ENCODE results near the gene PICK1. TPM values are rescaled to one million over a fixed set of nuclear protein-coding genes. Genes with fewer than 3 reads are reported as not detected.
"Not testable (repeated sequence)": the region's sequence is repeated elsewhere in the genome, so short reads cannot be mapped to it uniquely, and the experiment has no call there.

PICK1 gene
- total and polyA plus RNA-seq, 2 experiments from 2014 or later, result 8.4 to 14.4 TPM

GRCh38 chr22:38077096-38077495 lies 19.9 kb downstream of the PICK1 start:
- no peaks in the 10 kb centered on the region for H3K27me3 ChIP-seq (replicated peaks; ENCODE audit: insufficient read depth)
- no peaks in the 10 kb centered on the region for H3K9me2 ChIP-seq (ENCODE audit: insufficient read depth)
- no peaks in the 10 kb centered on the region for H3K36me3 ChIP-seq (ENCODE audit: low read depth)
- H3K9ac ChIP-seq, result no peak overlapping the region
- H3K79me2 ChIP-seq (ENCODE audit: insufficient read depth), result no peaks in the 10 kb centered on the region
- no peaks in the 10 kb centered on the region for H3F3A ChIP-seq (ENCODE audit: insufficient read depth)
- in situ Hi-C loops (cut with MboI), result no loop called here
- H3K4me2 ChIP-seq (ENCODE audit: unreplicated experiment), result no peak overlapping the region
- no peaks in the 10 kb centered on the region for H3K9me3 ChIP-seq (ENCODE audit: low read depth)
- H2AFZ ChIP-seq, result no peak overlapping the region
- no peak for DNase-seq
- no peak for TF ChIP-seq EZH2phosphoT487 (IDR thresholded peaks at IDR 0.05; ENCODE audit: insufficient read depth, low read depth)
- no peak overlapping the region for H3K4me3 ChIP-seq
- 91 to 93% methylated on average over 12 of the region's 12 CpGs for WGBS, 2 experiments (ENCODE audit: low coverage in 1 of 2, low lambda C conversion rate in 2 of 2, missing lambda C conversion rate in 2 of 2)
- H3K4me1 ChIP-seq (ENCODE audit: insufficient read depth), result no peaks in the 10 kb centered on the region
- no peaks in the 10 kb centered on the region for H4K20me1 ChIP-seq (ENCODE audit: insufficient read depth)
- H3K27ac ChIP-seq, result no peak overlapping the region

GRCh38 chr22:38077595-38077994 lies 20.4 kb downstream of the PICK1 start:
- TF ChIP-seq EZH2 (IDR thresholded peaks at IDR 0.05; ENCODE audit: insufficient read depth, poor library complexity, severe bottlenecking) (no peak), EZH2phosphoT487 (IDR thresholded peaks at IDR 0.05; ENCODE audit: insufficient read depth, low read depth) (no peak)
- Histone ChIP-seq H3K36me3 (ENCODE audit: low read depth) (no peaks in the 10 kb centered on the region), H3K27ac (no peak overlapping the region), H4K20me1 (ENCODE audit: insufficient read depth) (no peaks in the 10 kb centered on the region), H3K4me3 (no peak overlapping the region), H3K27me3 (replicated peaks; ENCODE audit: insufficient read depth) (no peaks in the 10 kb centered on the region), H3K4me2 (ENCODE audit: unreplicated experiment) (no peak overlapping the region), H3K79me2 (ENCODE audit: insufficient read depth) (no peaks in the 10 kb centered on the region), H3K4me1 (ENCODE audit: insufficient read depth) (no peaks in the 10 kb centered on the region), H3F3A (ENCODE audit: insufficient read depth) (no peaks in the 10 kb centered on the region), H3K9me2 (ENCODE audit: insufficient read depth) (no peaks in the 10 kb centered on the region), H3K9ac (no peak overlapping the region), H3K9me3 (ENCODE audit: low read depth) (no peaks in the 10 kb centered on the region), H2AFZ (no peak overlapping the region)
- no peak for DNase-seq
- 69 to 74% methylated on average over 8 to 14 of the region's 14 CpGs for WGBS, 2 experiments (ENCODE audit: low coverage in 1 of 2, low lambda C conversion rate in 2 of 2, missing lambda C conversion rate in 2 of 2)
- in situ Hi-C loops (cut with MboI), result no loop called here

GRCh38 chr22:38078046-38078840 lies 21.0 kb downstream of the PICK1 start:
- Histone ChIP-seq H3K4me2 (ENCODE audit: unreplicated experiment) (no peak overlapping the region), H3K36me3 (ENCODE audit: low read depth) (no peaks in the 10 kb centered on the region), H3F3A (ENCODE audit: insufficient read depth) (no peaks in the 10 kb centered on the region), H3K4me1 (ENCODE audit: insufficient read depth) (no peaks in the 10 kb centered on the region), H2AFZ (no peak overlapping the region), H3K9me2 (ENCODE audit: insufficient read depth) (no peaks in the 10 kb centered on the region), H3K27me3 (replicated peaks; ENCODE audit: insufficient read depth) (no peaks in the 10 kb centered on the region), H3K79me2 (ENCODE audit: insufficient read depth) (no peaks in the 10 kb centered on the region), H3K27ac (no peak overlapping the region), H4K20me1 (ENCODE audit: insufficient read depth) (no peaks in the 10 kb centered on the region), H3K4me3 (no peak overlapping the region), H3K9ac (no peak overlapping the region), H3K9me3 (ENCODE audit: low read depth) (no peaks in the 10 kb centered on the region)
- no peak for DNase-seq
- TF ChIP-seq EZH2 (IDR thresholded peaks at IDR 0.05; ENCODE audit: insufficient read depth, poor library complexity, severe bottlenecking) (no peak), EZH2phosphoT487 (IDR thresholded peaks at IDR 0.05; ENCODE audit: insufficient read depth, low read depth) (no peak)
- WGBS, 2 experiments (ENCODE audit: low coverage in 1 of 2, low lambda C conversion rate in 2 of 2, missing lambda C conversion rate in 2 of 2), result 83% methylated on average over 19 to 22 of the region's 22 CpGs
- in situ Hi-C loops (cut with MboI), result no loop called here

- H3K9me2 ChIP-seq (ENCODE audit: insufficient read depth); H2AFZ ChIP-seq; H3K9me3 ChIP-seq (ENCODE audit: low read depth); H3F3A ChIP-seq (ENCODE audit: insufficient read depth); H4K20me1 ChIP-seq (ENCODE audit: insufficient read depth); H3K79me2 ChIP-seq (ENCODE audit: insufficient read depth); H3K9ac ChIP-seq; H3K36me3 ChIP-seq (ENCODE audit: low read depth); DNase-seq; H3K4me3 ChIP-seq; H3K27ac ChIP-seq; H3K27me3 ChIP-seq (replicated peaks; ENCODE audit: insufficient read depth); H3K4me2 ChIP-seq (ENCODE audit: unreplicated experiment); H3K4me1 ChIP-seq (ENCODE audit: insufficient read depth); in situ Hi-C loops (cut with MboI): not testable (repeated sequence)
- 72 to 77% methylated on average over 2 of the region's 2 CpGs for WGBS, 2 experiments (ENCODE audit: low coverage in 1 of 2, low lambda C conversion rate in 2 of 2, missing lambda C conversion rate in 2 of 2)
Observed at GRCh38 chr22:38079208-38079607, 22.0 kb downstream of the PICK1 start.

GRCh38 chr22:38079804-38080203 lies 22.6 kb downstream of the PICK1 start:
- no peaks in the 10 kb centered on the region for H4K20me1 ChIP-seq (ENCODE audit: insufficient read depth)
- no peaks in the 10 kb centered on the region for H3K79me2 ChIP-seq (ENCODE audit: insufficient read depth)
- in situ Hi-C loops (cut with MboI), result no loop called here
- no peak for TF ChIP-seq EZH2phosphoT487 (IDR thresholded peaks at IDR 0.05; ENCODE audit: insufficient read depth, low read depth)
- no peak for TF ChIP-seq EZH2 (IDR thresholded peaks at IDR 0.05; ENCODE audit: insufficient read depth, poor library complexity, severe bottlenecking)
- H3F3A ChIP-seq (ENCODE audit: insufficient read depth), result no peaks in the 10 kb centered on the region
- no peak overlapping the region for H3K27ac ChIP-seq
- no peak overlapping the region for H3K4me3 ChIP-seq
- no peaks in the 10 kb centered on the region for H3K4me1 ChIP-seq (ENCODE audit: insufficient read depth)
- no peaks in the 10 kb centered on the region for H3K36me3 ChIP-seq (ENCODE audit: low read depth)
- H3K4me2 ChIP-seq (ENCODE audit: unreplicated experiment), result no peak overlapping the region
- H3K9me3 ChIP-seq (ENCODE audit: low read depth), result no peaks in the 10 kb centered on the region
- H3K27me3 ChIP-seq (replicated peaks; ENCODE audit: insufficient read depth), result no peaks in the 10 kb centered on the region
- no peak for DNase-seq
- H2AFZ ChIP-seq, result no peak overlapping the region
- no peak overlapping the region for H3K9ac ChIP-seq
- H3K9me2 ChIP-seq (ENCODE audit: insufficient read depth), result no peaks in the 10 kb centered on the region
- 71 to 72% methylated on average over 7 of the region's 7 CpGs for WGBS, 2 experiments (ENCODE audit: low coverage in 1 of 2, low lambda C conversion rate in 2 of 2, missing lambda C conversion rate in 2 of 2)
